Chondrocyte (in vitro differentiated cells): ENCODE measurements around the gene ABCA13. TPM values are rescaled to one million over a fixed set of nuclear protein-coding genes. Genes with fewer than 3 reads are reported as not detected.

Experiments used
- DNase-seq: peaks from one replicate; pipeline ENCODE4 v3.0.0; 2021; ENCODE audit warnings: mixed read lengths, low spot score
- H3K27ac Mint-ChIP-seq: one replicate; pipeline ENCODE4 v1.8.0; 2021; ENCODE audit warnings: mild to moderate bottlenecking, moderate library complexity, mixed read lengths; ENCODE audit not compliant: unreplicated experiment
- H3K27me3 Mint-ChIP-seq: 2 replicates; pipeline ENCODE4 v1.8.0; 2021; ENCODE audit warnings: low read depth, mixed read lengths
- H3K36me3 Mint-ChIP-seq: 2 replicates; pipeline ENCODE4 v1.8.0; 2021; ENCODE audit warnings: low read depth, mixed read lengths
- H3K4me1 Mint-ChIP-seq: 2 replicates; pipeline ENCODE4 v1.8.0; 2021; ENCODE audit warnings: low read depth, mild to moderate bottlenecking, mixed read lengths
- H3K4me3 Mint-ChIP-seq: one replicate; pipeline ENCODE4 v1.8.0; 2021; ENCODE audit warnings: mild to moderate bottlenecking, moderate library complexity, mixed read lengths; ENCODE audit not compliant: unreplicated experiment
- H3K9me3 Mint-ChIP-seq: 2 replicates; pipeline ENCODE4 v1.8.0; 2021; ENCODE audit warnings: low read depth, mixed read lengths
- CTCF ChIP-seq: fragments of 200-600 bp; sonication (generic); IDR thresholded peaks from 2 replicates; pipeline ENCODE4 v1.5.0; 2021; ENCODE audit warnings: antibody characterized with exemption, mild to moderate bottlenecking, moderate library complexity
- total RNA-seq: library from RNA; stranded (reverse); gene quantifications from 3 replicates; pipeline ENCODE4 v1.2.1, GENCODE V29; 2021

The ABCA13 gene
- total RNA-seq, 1 donor from 2014 or later: 0.07 TPM

- TF ChIP-seq CTCF: no peak
- H3K36me3 Mint-ChIP-seq: no peaks in the 10 kb centered on the region
- no peak for DNase-seq
These were observed 138.5 kb downstream of the ABCA13 start for GRCh38 chr7:48309720-48310119.

GRCh38 chr7:48311464-48312100 lies 140.3 kb downstream of the ABCA13 start:
- Mint-ChIP-seq H3K4me3 (no peak overlapping the region), H3K4me1 (no peaks in the 10 kb centered on the region), H3K9me3 (no peaks in the 10 kb centered on the region), H3K27me3 (peaks cover 2% of the 10 kb centered on the region), H3K27ac (no peak overlapping the region), H3K36me3 (no peaks in the 10 kb centered on the region)
- DNase-seq: no peak
- TF ChIP-seq CTCF: no peak

More at GRCh38 chr7:48309720-48310119, 138.5 kb downstream of the ABCA13 start:
- no peaks in the 10 kb centered on the region for H3K4me1 Mint-ChIP-seq
- H3K27ac Mint-ChIP-seq: no peak overlapping the region
- H3K4me3 Mint-ChIP-seq: no peak overlapping the region
- H3K27me3 Mint-ChIP-seq: peaks cover 5% of the 10 kb centered on the region
- H3K9me3 Mint-ChIP-seq: no peaks in the 10 kb centered on the region

- Mint-ChIP-seq H3K36me3 (no peaks in the 10 kb centered on the region), H3K27ac (no peak overlapping the region), H3K9me3 (no peaks in the 10 kb centered on the region), H3K27me3 (peaks cover 2% of the 10 kb centered on the region), H3K4me1 (no peaks in the 10 kb centered on the region), H3K4me3 (no peak overlapping the region)
- TF ChIP-seq CTCF: no peak
- DNase-seq: no peak
These were observed 140.9 kb downstream of the ABCA13 start for GRCh38 chr7:48312151-48312550.

GRCh38 chr7:48316768-48317167 lies 145.5 kb downstream of the ABCA13 start:
- Mint-ChIP-seq H3K27me3 (peaks cover 4% of the 10 kb centered on the region), H3K27ac (no peak overlapping the region)

GRCh38 chr7:48317360-48317759 lies 146.1 kb downstream of the ABCA13 start:
- H3K27me3 Mint-ChIP-seq: peaks cover 4% of the 10 kb centered on the region

More at GRCh38 chr7:48316768-48317167, 145.5 kb downstream of the ABCA13 start:
- Mint-ChIP-seq H3K36me3 (no peaks in the 10 kb centered on the region), H3K9me3 (no peaks in the 10 kb centered on the region), H3K4me3 (no peak overlapping the region), H3K4me1 (no peaks in the 10 kb centered on the region)
- DNase-seq: no peak
- no peak for TF ChIP-seq CTCF

More at GRCh38 chr7:48317360-48317759, 146.1 kb downstream of the ABCA13 start:
- Mint-ChIP-seq H3K36me3 (no peaks in the 10 kb centered on the region), H3K27ac (no peak overlapping the region), H3K4me3 (no peak overlapping the region), H3K9me3 (no peaks in the 10 kb centered on the region), H3K4me1 (no peaks in the 10 kb centered on the region)
- no peak for TF ChIP-seq CTCF
- no peak for DNase-seq
